Mesodermal cell (in vitro differentiated cells): ENCODE results near the gene AGAP1.

ENCODE experiments used
- H3K27ac ChIP-seq: 2 replicates; pipeline ENCODE4 v1.7.0; 2013; ENCODE audit warnings: mild to moderate bottlenecking, low read depth, low read length, moderate library complexity; ENCODE audit not compliant: severe bottlenecking
- H3K36me3 ChIP-seq: 2 replicates; pipeline ENCODE4 v1.7.1; 2013; ENCODE audit warnings: mild to moderate bottlenecking, low read length, moderate library complexity; ENCODE audit not compliant: control insufficient read depth, insufficient read depth
- H3K4me1 ChIP-seq: one replicate; pipeline ENCODE4 v1.7.1; 2013; ENCODE audit warnings: mild to moderate bottlenecking, low read length; ENCODE audit not compliant: insufficient read depth, control insufficient read depth, poor library complexity, severe bottlenecking
- H3K4me3 ChIP-seq: 2 replicates; pipeline ENCODE4 v1.7.0; 2013; ENCODE audit warnings: low read length, control low read depth, mild to moderate bottlenecking; ENCODE audit not compliant: insufficient read depth, poor library complexity, severe bottlenecking; ENCODE audit errors: extremely low read depth
- H3K9me3 ChIP-seq: 2 replicates; pipeline ENCODE4 v1.7.1; 2013; ENCODE audit warnings: mild to moderate bottlenecking, low read length, moderate library complexity; ENCODE audit not compliant: control insufficient read depth
- WGBS, 2 experiments: methylation state at CpG; one replicate each; pipeline ENCODE4 v1.1.5; 2013; ENCODE audit warnings: missing lambda C conversion rate in 2 of 2; ENCODE audit not compliant: insufficient coverage in 2 of 2; 5-methylcytosine and 5-hydroxymethylcytosine counted together

AGAP1 gene

GRCh38 chr2:235607546-235608199 lies 113.8 kb downstream of the AGAP1 start:
- peaks cover 12% of the 10 kb centered on the region for H3K4me1 ChIP-seq
- WGBS, 2 experiments, result 88 to 95% methylated on average over 12 to 14 of the region's 18 CpGs
- no peaks in the 10 kb centered on the region for H3K9me3 ChIP-seq
- no peak overlapping the region for H3K27ac ChIP-seq
- no peak overlapping the region for H3K4me3 ChIP-seq
- H3K36me3 ChIP-seq, result no peaks in the 10 kb centered on the region

GRCh38 chr2:235608200-235608887 lies 114.5 kb downstream of the AGAP1 start:
- Histone ChIP-seq H3K36me3 (no peaks in the 10 kb centered on the region), H3K4me3 (no peak overlapping the region), H3K4me1 (peaks cover 12% of the 10 kb centered on the region), H3K27ac (no peak overlapping the region), H3K9me3 (no peaks in the 10 kb centered on the region)
- WGBS, 2 experiments, result 93 to 96% methylated on average over 9 to 10 of the region's 14 CpGs

GRCh38 chr2:235609321-235609720 lies 115.5 kb downstream of the AGAP1 start:
- no peak overlapping the region for H3K27ac ChIP-seq
- H3K4me3 ChIP-seq, result no peak overlapping the region
- H3K9me3 ChIP-seq, result no peaks in the 10 kb centered on the region
- peaks cover 12% of the 10 kb centered on the region for H3K4me1 ChIP-seq
- H3K36me3 ChIP-seq, result no peaks in the 10 kb centered on the region
- WGBS, 2 experiments, result 97 to 100% methylated on average over 8 of the region's 11 CpGs

GRCh38 chr2:235609746-235610145 lies 115.9 kb downstream of the AGAP1 start:
- Histone ChIP-seq H3K9me3 (no peaks in the 10 kb centered on the region), H3K36me3 (no peaks in the 10 kb centered on the region), H3K27ac (no peak overlapping the region), H3K4me3 (no peak overlapping the region), H3K4me1 (peaks cover 12% of the 10 kb centered on the region)
- WGBS, 2 experiments, result 93 to 100% methylated on average over 5 of the region's 5 CpGs

- H3K36me3 ChIP-seq, result no peaks in the 10 kb centered on the region
- no peaks in the 10 kb centered on the region for H3K9me3 ChIP-seq
- 89 to 96% methylated on average over 11 to 12 of the region's 12 CpGs for WGBS, 2 experiments
- H3K27ac ChIP-seq, result no peak overlapping the region
- H3K4me3 ChIP-seq, result no peak overlapping the region
- peaks cover 7% of the 10 kb centered on the region for H3K4me1 ChIP-seq
Measured at GRCh38 chr2:235610696-235611257, 116.9 kb downstream of the AGAP1 start.

GRCh38 chr2:235611349-235611748 lies 117.5 kb downstream of the AGAP1 start:
- Histone ChIP-seq H3K27ac (peak overlapping the region; percentile 19), H3K4me1 (peaks cover 1% of the 10 kb centered on the region), H3K36me3 (no peaks in the 10 kb centered on the region), H3K4me3 (no peak overlapping the region), H3K9me3 (no peaks in the 10 kb centered on the region)
- 100% methylated on average over 1 of the region's 1 CpG for WGBS, 2 experiments

GRCh38 chr2:235611756-235612155 lies 117.9 kb downstream of the AGAP1 start:
- Histone ChIP-seq H3K36me3 (no peaks in the 10 kb centered on the region), H3K27ac (peak overlapping the region; percentile 19), H3K9me3 (no peaks in the 10 kb centered on the region), H3K4me3 (no peak overlapping the region), H3K4me1 (no peaks in the 10 kb centered on the region)
- 100% methylated on average over 2 to 3 of the region's 7 CpGs for WGBS, 2 experiments

- Histone ChIP-seq H3K27ac (peak overlapping the region; percentile 19), H3K9me3 (no peaks in the 10 kb centered on the region)
- WGBS, 2 experiments, result 96 to 99% methylated on average over 11 of the region's 15 CpGs
Measured at GRCh38 chr2:235612181-235612950, 118.5 kb downstream of the AGAP1 start.

GRCh38 chr2:235613649-235614048 lies 119.8 kb downstream of the AGAP1 start:
- H3K4me1 ChIP-seq, result no peaks in the 10 kb centered on the region
- WGBS, 2 experiments, result 86 to 87% methylated on average over 3 of the region's 6 CpGs
- no peaks in the 10 kb centered on the region for H3K9me3 ChIP-seq
- H3K27ac ChIP-seq, result no peak overlapping the region
- H3K36me3 ChIP-seq, result no peaks in the 10 kb centered on the region
- H3K4me3 ChIP-seq, result no peak overlapping the region

More at GRCh38 chr2:235612181-235612950, 118.5 kb downstream of the AGAP1 start:
- Histone ChIP-seq H3K4me1 (no peaks in the 10 kb centered on the region), H3K36me3 (no peaks in the 10 kb centered on the region), H3K4me3 (no peak overlapping the region)

GRCh38 chr2:235614176-235614860 lies 120.5 kb downstream of the AGAP1 start:
- Histone ChIP-seq H3K4me3 (no peak overlapping the region), H3K27ac (no peak overlapping the region), H3K4me1 (no peaks in the 10 kb centered on the region), H3K36me3 (no peaks in the 10 kb centered on the region), H3K9me3 (no peaks in the 10 kb centered on the region)
- 91 to 92% methylated on average over 12 to 13 of the region's 14 CpGs for WGBS, 2 experiments
